ENCODE data around the gene USHBP1. TPM values are rescaled to one million over a fixed set of nuclear protein-coding genes. Genes with fewer than 3 reads are reported as not detected.

The USHBP1 gene
- total and polyA plus RNA-seq, 2 experiments from 2014 or later: 4.0 to 5.6 TPM

DNA sequence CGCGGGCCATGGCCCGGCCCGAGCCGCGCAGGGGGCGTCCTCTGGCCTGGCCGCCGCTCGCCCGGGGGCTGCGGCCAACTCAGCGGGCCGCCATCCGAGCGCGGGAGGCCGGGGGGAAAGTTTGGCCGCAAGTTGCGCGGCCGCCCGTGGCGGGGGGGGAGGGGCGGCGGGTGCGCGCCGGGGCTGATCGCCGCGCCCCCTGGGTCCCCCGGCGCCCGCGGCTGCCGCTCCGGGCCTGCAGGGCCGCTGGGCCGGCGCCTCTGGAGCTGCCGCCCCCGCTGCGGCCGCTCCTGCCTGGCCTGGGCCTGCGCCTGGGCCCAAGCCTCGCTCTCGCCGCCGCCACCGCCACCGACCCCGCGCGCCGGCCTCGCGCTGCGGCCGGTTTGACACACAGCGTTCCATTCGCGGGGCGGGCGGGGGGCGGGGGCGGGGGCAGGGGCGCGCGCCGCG is 19.0 kb downstream of the USHBP1 start, which contains the start of gene NR2F6 (continued):
- TF ChIP-seq POLR2AphosphoS5 (IDR thresholded peaks at IDR 0.05; ENCODE audit: low read depth): peak; percentile 39; the same call in 1 of the 2 replicates
- TF ChIP-seq, protein P1, sequence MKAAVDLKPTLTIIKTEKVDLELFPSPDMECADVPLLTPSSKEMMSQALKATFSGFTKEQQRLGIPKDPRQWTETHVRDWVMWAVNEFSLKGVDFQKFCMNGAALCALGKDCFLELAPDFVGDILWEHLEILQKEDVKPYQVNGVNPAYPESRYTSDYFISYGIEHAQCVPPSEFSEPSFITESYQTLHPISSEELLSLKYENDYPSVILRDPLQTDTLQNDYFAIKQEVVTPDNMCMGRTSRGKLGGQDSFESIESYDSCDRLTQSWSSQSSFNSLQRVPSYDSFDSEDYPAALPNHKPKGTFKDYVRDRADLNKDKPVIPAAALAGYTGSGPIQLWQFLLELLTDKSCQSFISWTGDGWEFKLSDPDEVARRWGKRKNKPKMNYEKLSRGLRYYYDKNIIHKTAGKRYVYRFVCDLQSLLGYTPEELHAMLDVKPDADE (IDR thresholded peaks at IDR 0.05): no peak

DNA sequence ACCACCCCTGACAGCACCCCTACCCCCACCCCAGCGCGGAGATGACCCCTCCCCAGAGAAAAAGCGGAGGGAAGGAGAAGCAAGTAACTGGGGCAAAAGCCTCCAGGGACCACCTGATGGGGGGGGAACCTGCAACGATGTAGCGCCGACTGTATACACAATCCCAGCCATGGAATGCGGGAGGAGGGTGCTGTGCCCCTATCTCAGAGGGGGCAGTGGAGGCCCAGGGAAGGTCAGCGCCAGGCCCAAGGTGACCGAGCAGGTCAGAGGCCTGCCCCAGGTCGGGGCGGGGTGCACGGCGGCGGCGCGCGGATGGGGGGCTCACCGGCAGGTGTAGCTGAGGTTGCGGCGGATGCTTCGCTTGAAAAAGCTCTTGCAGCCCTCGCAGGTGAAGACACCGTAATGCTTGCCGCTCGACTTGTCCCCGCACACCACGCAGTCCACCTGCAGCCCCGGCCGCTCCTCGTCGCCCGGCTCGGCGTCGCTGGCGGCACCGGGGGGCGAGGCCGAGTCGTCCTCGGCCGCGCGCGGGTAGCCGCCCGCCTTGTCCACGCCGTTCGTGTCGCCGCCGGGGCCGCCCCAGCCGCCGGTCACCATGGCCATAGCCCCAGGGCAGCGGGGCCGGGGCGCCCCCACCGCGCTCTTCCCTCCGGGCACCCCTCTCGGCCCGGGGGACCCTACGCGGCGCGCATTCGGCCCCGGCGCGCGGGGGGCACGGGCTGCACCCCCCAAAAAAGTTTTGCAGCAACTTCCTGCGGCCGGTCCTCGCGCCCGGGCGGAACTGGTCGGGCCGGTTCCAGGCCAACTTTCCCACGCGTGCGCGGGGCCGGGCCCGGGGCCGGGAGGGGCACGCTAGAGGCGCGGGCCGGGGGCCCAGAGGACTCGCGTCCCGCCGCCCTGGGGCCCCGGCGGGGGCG is 19.7 kb downstream of the USHBP1 start:
- peaks cover 40% of the 10 kb centered on the region for H3F3A ChIP-seq (replicated peaks; ENCODE audit: low read depth)
- H3K4me3 ChIP-seq: peak overlapping the region; percentile 93
- TF ChIP-seq POLR2AphosphoS5 (IDR thresholded peaks at IDR 0.05; ENCODE audit: low read depth) (peak; percentile 24; the same call in 1 of the 2 replicates), EZH2phosphoT487 (IDR thresholded peaks at IDR 0.05; ENCODE audit: unreplicated experiment) (no peak), NANOG (IDR thresholded peaks at IDR 0.05; ENCODE audit: borderline replicate concordance) (no peak)
- TF ChIP-seq, protein P2, sequence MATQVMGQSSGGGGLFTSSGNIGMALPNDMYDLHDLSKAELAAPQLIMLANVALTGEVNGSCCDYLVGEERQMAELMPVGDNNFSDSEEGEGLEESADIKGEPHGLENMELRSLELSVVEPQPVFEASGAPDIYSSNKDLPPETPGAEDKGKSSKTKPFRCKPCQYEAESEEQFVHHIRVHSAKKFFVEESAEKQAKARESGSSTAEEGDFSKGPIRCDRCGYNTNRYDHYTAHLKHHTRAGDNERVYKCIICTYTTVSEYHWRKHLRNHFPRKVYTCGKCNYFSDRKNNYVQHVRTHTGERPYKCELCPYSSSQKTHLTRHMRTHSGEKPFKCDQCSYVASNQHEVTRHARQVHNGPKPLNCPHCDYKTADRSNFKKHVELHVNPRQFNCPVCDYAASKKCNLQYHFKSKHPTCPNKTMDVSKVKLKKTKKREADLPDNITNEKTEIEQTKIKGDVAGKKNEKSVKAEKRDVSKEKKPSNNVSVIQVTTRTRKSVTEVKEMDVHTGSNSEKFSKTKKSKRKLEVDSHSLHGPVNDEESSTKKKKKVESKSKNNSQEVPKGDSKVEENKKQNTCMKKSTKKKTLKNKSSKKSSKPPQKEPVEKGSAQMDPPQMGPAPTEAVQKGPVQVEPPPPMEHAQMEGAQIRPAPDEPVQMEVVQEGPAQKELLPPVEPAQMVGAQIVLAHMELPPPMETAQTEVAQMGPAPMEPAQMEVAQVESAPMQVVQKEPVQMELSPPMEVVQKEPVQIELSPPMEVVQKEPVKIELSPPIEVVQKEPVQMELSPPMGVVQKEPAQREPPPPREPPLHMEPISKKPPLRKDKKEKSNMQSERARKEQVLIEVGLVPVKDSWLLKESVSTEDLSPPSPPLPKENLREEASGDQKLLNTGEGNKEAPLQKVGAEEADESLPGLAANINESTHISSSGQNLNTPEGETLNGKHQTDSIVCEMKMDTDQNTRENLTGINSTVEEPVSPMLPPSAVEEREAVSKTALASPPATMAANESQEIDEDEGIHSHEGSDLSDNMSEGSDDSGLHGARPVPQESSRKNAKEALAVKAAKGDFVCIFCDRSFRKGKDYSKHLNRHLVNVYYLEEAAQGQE (IDR thresholded peaks at IDR 0.05; ENCODE audit: unreplicated experiment): no peak
- Mint-ChIP-seq H3K27ac (peak overlapping the region; percentile 89), H3K4me3 (peak overlapping the region; percentile 94), H3K36me3 (ENCODE audit: low read depth) (peaks cover 12% of the 10 kb centered on the region), H3K4me1 (peaks cover 47% of the 10 kb centered on the region), H3K9me3 (no peaks in the 10 kb centered on the region), H3K27me3 (ENCODE audit: insufficient read depth, low read depth, poor library complexity) (peaks cover 34% of the 10 kb centered on the region)
- H3K27ac ChIP-seq (ENCODE audit: low read depth): no peak overlapping the region
- H4K20me1 ChIP-seq (replicated peaks; ENCODE audit: insufficient read depth): peaks cover 14% of the 10 kb centered on the region; the same call in 1 of the 2 replicates
- no peak for ATAC-seq
- H3K9me2 ChIP-seq (ENCODE audit: insufficient read depth): no peaks in the 10 kb centered on the region
- no peaks in the 10 kb centered on the region for H3K27me3 ChIP-seq (ENCODE audit: insufficient read depth)
- H3K79me2 ChIP-seq (replicated peaks; ENCODE audit: insufficient read depth): peaks cover 46% of the 10 kb centered on the region
- peak; percentile 60 for DNase-seq (ENCODE audit: low spot score)
- peaks cover 36% of the 10 kb centered on the region for H3K4me1 ChIP-seq (ENCODE audit: insufficient read depth)
- peak overlapping the region; percentile 93 for H3K4me2 ChIP-seq
- H2AFZ ChIP-seq: no peak overlapping the region
- H3K36me3 ChIP-seq (ENCODE audit: insufficient read depth): no peaks in the 10 kb centered on the region

Data from GM23338 (cell line).